ENCODE results near the gene DLG4. TPM values are rescaled to one million over a fixed set of nuclear protein-coding genes. Genes with fewer than 3 reads are reported as not detected.

Gene DLG4
- 1.7 and 3.0 TPM in 2 replicates for polyA plus RNA-seq

GRCh38 chr17:7219812-7220592 lies at the start of gene DLG4, which contains the start of gene ACADVL:
DLG4 (minus strand) TSS chr17:7219836.
ACADVL (plus strand) TSS chr17:7219938; CDS start chr17:7219985, 47 bp downstream.

DNA sequence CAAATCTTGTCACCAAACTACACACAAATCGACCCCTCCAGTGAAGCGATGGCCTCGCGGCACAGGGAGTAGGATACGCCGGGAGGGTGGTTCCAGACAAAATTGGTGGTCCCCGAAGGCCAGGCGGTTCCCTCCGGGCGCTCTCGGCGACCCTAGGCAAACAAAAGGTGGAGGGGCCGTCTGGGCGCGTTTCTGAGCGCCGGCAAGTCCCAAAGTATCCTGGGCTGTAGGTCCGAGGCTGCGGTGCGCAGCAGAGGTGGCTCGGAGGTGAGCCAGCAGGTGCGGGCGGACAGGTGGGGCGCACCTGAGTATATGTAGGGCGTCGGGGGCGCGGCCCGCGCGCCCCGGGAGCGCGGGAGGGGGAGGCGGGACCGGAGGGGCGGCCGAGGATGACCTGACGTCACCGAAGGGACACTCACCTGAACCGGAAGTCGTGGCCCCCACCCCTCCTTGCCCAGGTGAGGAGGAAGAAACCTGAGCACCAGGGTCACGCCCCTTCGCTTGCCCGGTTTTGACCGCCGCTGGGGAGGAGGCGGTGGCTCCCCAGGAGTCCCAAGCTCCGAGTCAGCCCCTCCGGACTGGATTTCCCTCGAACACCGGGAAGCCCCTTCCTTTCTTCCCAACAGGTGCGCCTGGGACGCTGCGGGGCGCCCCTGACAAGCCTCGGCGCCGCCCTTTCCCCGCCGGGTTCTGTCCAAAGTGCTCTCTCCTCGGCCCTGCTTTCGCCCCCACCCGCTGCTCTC lies 42.7 kb upstream of the DLG4 start, which contains the start of gene CLDN7:
CLDN7 (minus strand) TSS at position 287 of the 743 bp plus-strand sequence. CDS start 435 bp downstream, outside the sequence.

DNA sequence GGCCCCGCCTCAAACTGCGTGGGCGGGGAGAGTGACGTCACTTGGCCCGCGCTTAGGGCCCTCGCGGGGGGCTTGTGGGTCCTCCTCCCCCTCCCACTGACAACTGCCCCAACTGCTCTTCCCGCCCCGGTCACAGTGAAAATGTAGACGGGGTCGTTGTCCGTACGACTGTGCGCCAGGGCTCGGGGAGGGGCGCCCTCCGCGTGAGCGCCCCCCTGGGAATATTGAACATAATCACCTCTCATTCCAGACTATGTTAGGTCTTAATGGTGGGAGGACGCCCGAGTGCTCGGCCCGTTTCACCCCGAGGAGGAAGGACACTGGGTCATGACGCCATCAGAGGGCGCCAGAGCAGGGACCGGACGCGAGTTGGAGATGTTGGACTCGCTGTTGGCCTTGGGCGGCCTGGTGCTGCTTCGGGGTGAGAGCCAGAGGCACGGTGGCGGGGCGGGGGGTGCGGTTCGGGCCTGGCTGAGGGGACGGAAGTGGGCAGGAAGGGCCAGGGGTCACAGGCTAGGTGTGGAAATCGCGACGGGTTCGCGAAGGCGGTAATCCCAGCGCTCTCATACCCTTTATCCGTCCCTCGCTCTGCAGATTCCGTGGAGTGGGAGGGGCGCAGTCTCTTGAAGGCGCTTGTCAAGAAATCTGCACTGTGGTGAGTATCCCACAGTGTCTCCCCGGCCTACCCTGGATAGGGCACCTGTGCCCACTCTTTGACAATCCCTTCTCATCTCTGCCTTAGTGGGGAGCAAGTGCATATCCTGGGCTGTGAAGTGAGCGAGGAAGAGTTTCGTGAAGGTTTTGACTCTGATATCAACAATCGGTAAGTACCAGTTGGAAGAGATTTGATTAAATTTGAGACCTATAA lies 32.8 kb upstream of the DLG4 start, which contains the start of gene ELP5:
ELP5 (plus strand) TSS at position 40 of the 868 bp plus-strand sequence; CDS start at position 376, 336 bp downstream.

DNA sequence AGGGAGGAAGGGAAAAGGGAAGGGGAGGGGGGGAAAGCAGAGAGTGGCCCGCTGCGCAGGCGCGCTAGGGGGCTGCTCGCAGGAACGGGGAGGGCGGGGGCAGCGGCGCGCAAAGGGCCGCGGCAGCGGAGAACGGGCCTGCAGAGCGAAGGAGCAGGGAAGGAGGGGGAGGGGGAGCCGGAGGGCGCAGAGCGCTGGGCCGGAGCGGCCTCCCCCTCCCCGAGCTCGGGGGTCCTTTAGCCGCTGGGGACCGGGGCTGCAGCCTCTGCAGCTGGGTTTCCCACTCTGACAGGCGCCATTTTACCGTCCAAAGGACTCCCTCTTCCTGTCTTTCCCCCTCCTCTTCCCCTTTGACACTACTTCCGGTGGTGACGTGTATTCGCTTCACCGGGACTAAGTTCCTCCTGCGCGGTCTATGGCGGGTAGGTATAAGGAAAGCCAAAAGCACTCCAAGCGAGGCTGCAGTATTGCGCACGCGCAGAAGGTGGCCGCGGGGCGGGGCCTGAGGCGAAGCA lies 32.1 kb upstream of the DLG4 start, which contains the start of gene CTDNEP1:
CTDNEP1 (minus strand) TSS at position 74 of the 515 bp plus-strand sequence. CDS start 438 bp downstream, outside the sequence.

GRCh38 chr17:7241783-7242716 lies 22.4 kb upstream of the DLG4 start, which contains the start of gene GABARAP:
GABARAP (minus strand) TSS chr17:7242449; CDS start chr17:7242330, 119 bp downstream.

DNA sequence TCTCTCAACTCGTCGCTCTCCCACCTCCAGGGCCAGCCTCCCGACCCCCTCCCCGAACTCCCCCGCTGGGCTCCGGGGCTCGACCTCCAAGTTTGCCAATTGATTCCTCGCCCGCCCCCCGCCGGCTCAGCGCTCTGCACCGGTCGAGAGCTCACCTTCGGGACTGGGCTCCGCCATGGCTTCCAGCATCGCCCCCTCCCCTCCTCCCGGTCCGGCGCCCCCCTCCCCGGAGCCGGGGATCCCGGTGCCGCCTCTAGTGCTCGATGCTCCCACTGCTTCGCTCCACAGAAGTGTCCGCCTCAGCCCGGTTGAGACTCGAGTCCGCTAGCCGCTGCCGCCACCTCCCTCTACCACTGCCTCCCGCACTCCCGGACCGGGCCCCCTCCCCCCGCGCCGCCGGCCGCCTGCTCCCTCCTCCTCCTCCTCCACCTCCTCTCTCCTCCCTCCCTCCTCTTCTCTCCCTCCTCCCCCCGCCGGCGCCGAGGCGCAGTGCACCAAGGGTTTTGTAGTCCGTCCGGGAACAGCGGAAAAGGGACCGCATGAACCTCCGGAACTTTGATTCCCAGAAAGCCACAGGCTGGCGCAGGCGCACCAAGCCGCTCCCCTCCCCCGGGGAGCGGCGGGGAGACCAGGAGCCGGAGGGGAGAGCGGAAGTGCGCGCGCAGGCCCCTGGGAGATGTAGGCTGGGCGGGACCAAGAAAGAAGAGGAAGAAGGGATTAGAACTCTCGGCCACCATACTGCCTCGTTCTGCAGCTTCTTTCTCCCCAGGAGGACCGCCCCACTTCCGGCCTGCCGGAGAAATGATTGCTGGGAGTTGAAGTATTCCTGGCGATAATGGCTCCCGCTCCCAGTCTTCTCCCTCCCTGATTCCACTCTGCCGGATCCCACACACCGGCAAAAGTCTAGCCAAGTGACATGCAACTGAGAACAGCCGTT lies 19.7 kb upstream of the DLG4 start, which contains the start of gene PHF23:
PHF23 (minus strand) TSS at position 367 of the 937 bp plus-strand sequence; CDS start at position 189, 178 bp downstream.

DNA sequence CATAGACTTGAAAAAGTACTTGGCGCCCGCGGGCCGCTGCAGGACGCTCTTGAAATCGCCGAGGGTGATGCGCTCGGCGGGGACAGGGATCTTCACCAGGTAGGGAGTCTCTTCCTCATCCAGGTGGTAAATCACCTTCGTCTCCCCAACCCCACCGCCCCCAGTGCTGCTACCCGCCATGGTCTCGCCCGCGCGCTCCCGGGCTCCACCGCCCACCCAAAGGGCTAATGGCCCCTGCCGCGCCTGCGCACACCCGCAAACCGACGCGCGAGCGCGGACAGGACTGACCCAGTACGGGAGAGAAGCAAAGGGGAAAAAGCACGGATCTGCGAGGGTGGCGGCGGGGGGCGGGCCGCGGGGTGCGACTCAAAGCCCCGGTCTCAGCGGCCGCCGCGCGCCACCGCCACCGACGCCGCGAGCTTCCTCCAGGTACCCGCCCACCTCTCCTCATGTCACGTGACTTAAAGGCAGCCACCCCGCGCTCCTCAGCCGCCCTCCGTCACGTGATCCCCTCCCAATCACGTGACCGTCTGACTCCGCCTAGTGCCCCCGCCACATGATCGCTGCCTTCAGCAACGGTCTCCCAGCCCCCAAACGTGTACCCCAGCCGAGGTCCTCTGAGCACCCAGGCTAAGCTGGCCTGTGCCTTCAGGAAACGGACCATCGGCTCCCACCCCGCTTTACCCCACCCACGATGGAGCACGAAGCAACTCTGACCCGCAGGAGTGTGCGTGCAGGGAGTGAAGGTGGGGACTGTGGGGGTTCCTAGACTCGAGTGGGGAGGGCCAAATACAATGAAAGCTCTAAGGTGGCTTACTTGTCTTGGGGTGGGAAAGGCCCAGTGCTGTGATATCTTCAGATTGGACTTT lies 14.7 kb upstream of the DLG4 start, which contains the start of gene DVL2:
DVL2 (minus strand) TSS at position 435 of the 869 bp plus-strand sequence; CDS start at position 180, 255 bp downstream.

GRCh38 chr17:7179317-7180254 lies 40.0 kb downstream of the DLG4 start, which contains the start of gene ASGR1:
ASGR1 (minus strand) TSS chr17:7179370; CDS start chr17:7178563, 807 bp downstream.

Other genes with a start within 250 kb of the DLG4 start
- 0.82 and 1.0 TPM in 2 replicates for gene ALOX12, start 223.8 kb downstream of the DLG4 start, polyA plus RNA-seq
- gene RNASEK, start 207.2 kb downstream of the DLG4 start, polyA plus RNA-seq, result 1,120 and 1,190 TPM in 2 replicates
- not detected in 2 replicates for gene BCL6B, start 196.8 kb downstream of the DLG4 start, polyA plus RNA-seq
- gene SLC16A13, start 183.8 kb downstream of the DLG4 start, polyA plus RNA-seq, result not detected in 2 replicates
- gene SLC16A11, start 175.7 kb downstream of the DLG4 start, polyA plus RNA-seq, result not detected in 2 replicates
- not detected in 2 replicates for gene CLEC10A, start 139.6 kb downstream of the DLG4 start, polyA plus RNA-seq
- 0.57 and 4.5 TPM in 2 replicates for gene ASGR2, start 105.0 kb downstream of the DLG4 start, polyA plus RNA-seq
- gene ASGR1, start 40.5 kb downstream of the DLG4 start, polyA plus RNA-seq, result 1.7 and 5.0 TPM in 2 replicates
- gene ACADVL, start 102 bp upstream of the DLG4 start, polyA plus RNA-seq, result 50.1 and 52.5 TPM in 2 replicates
- 0.91 and 1.8 TPM in 2 replicates for gene DVL2, start 14.7 kb upstream of the DLG4 start, polyA plus RNA-seq
- 8.9 and 12.1 TPM in 2 replicates for gene PHF23, start 19.6 kb upstream of the DLG4 start, polyA plus RNA-seq
- 235 and 613 TPM in 2 replicates for gene GABARAP, start 22.6 kb upstream of the DLG4 start, polyA plus RNA-seq
- 9.3 and 15.5 TPM in 2 replicates for gene CTDNEP1, start 31.9 kb upstream of the DLG4 start, polyA plus RNA-seq
- 15.8 and 16.6 TPM in 2 replicates for gene ELP5, start 32.4 kb upstream of the DLG4 start, polyA plus RNA-seq
- gene CLDN7, start 42.6 kb upstream of the DLG4 start, polyA plus RNA-seq, result not detected in 2 replicates
- gene SLC2A4, start 61.9 kb upstream of the DLG4 start, polyA plus RNA-seq, result not detected in 2 replicates
- gene YBX2, start 74.8 kb upstream of the DLG4 start, polyA plus RNA-seq, result not detected in 2 replicates
- 41.6 and 47.0 TPM in 2 replicates for gene EIF5A, start 87.8 kb upstream of the DLG4 start, polyA plus RNA-seq
- gene GPS2, start 95.5 kb upstream of the DLG4 start, polyA plus RNA-seq, result 42.5 and 54.6 TPM in 2 replicates
- 0.34 TPM in 1 of 2 replicates, not detected in the other for gene NEURL4, start 109.5 kb upstream of the DLG4 start, polyA plus RNA-seq
- gene ACAP1, start 116.7 kb upstream of the DLG4 start, polyA plus RNA-seq, result 4.1 and 5.8 TPM in 2 replicates
- not detected in 2 replicates for gene KCTD11, start 132.3 kb upstream of the DLG4 start, polyA plus RNA-seq
- not detected in 2 replicates for gene TMEM95, start 135.3 kb upstream of the DLG4 start, polyA plus RNA-seq
- 0.15 TPM in 1 of 2 replicates, not detected in the other for gene TNK1, start 161.3 kb upstream of the DLG4 start, polyA plus RNA-seq
- 1.3 and 1.8 TPM in 2 replicates for gene PLSCR3, start 174.7 kb upstream of the DLG4 start, polyA plus RNA-seq
- gene TMEM256, start 184.3 kb upstream of the DLG4 start, polyA plus RNA-seq, result 148 and 161 TPM in 2 replicates
- 6.6 and 13.0 TPM in 2 replicates for gene NLGN2, start 188.0 kb upstream of the DLG4 start, polyA plus RNA-seq
- not detected in 2 replicates for gene SPEM1, start 200.5 kb upstream of the DLG4 start, polyA plus RNA-seq
- gene SPEM2, start 205.8 kb upstream of the DLG4 start, polyA plus RNA-seq, result not detected in 2 replicates
- gene SPEM3, start 209.0 kb upstream of the DLG4 start, polyA plus RNA-seq, result not detected in 2 replicates
- gene TMEM102, start 215.6 kb upstream of the DLG4 start, polyA plus RNA-seq, result not detected in 2 replicates
- 1.2 and 2.0 TPM in 2 replicates for gene FGF11, start 219.7 kb upstream of the DLG4 start, polyA plus RNA-seq
- 14.7 and 16.0 TPM in 2 replicates for gene CHRNB1, start 225.2 kb upstream of the DLG4 start, polyA plus RNA-seq

Data from Purkinje cell (primary cell).